Fibroblast of villous mesenchyme (primary cell): Measurements from ENCODE around the gene SPINT1. TPM values are rescaled to one million over a fixed set of nuclear protein-coding genes. Genes with fewer than 3 reads are reported as not detected.

Source experiments
- DNase-seq: peaks from one replicate; pipeline ENCODE4 v3.0.0-alpha.2; 2010; ENCODE audit warnings: low read depth
- H3K4me3 ChIP-seq: 2 replicates; pipeline ENCODE4 v1.5.1; 2011; ENCODE audit warnings: low read depth, mild to moderate bottlenecking, low read length
- total RNA-seq: library from RNA; depleted of rRNA; stranded (reverse); fragments of >200 nt; gene quantifications from 2 replicates; pipeline ENCODE4 v1.2.3, GENCODE V29; 2012
- TF ChIP-seq, protein P1 (sequence below): IDR thresholded peaks from 2 replicates; pipeline ENCODE4 v1.5.1; 2012; ENCODE audit warnings: low read depth, mild to moderate bottlenecking, low read length; ENCODE audit not compliant: insufficient read depth

SPINT1 gene
- total RNA-seq, 1 donor = 0.43 TPM

DNA sequence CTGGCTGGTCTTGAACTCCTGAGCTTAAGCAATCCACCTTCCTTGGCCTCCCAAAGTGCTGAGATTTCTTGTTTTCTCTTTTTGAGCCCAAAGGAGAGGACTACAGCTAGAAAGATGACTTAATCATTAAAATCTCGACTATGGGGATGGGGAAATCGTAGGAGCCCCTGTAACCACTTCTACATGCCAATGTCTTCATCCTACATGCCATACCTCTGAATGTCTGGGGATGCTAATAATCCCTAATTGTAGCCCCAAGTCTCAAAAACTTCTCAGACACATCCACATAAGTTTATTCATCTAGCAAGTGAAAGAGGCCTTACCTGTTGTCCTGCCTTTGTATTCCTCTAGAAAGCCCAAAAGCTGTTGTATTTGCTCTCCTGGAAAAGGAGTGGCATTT, 33.8 kb downstream of the SPINT1 start:
- no peak overlapping the region for H3K4me3 ChIP-seq
- no peak for DNase-seq
- TF ChIP-seq, protein P1, sequence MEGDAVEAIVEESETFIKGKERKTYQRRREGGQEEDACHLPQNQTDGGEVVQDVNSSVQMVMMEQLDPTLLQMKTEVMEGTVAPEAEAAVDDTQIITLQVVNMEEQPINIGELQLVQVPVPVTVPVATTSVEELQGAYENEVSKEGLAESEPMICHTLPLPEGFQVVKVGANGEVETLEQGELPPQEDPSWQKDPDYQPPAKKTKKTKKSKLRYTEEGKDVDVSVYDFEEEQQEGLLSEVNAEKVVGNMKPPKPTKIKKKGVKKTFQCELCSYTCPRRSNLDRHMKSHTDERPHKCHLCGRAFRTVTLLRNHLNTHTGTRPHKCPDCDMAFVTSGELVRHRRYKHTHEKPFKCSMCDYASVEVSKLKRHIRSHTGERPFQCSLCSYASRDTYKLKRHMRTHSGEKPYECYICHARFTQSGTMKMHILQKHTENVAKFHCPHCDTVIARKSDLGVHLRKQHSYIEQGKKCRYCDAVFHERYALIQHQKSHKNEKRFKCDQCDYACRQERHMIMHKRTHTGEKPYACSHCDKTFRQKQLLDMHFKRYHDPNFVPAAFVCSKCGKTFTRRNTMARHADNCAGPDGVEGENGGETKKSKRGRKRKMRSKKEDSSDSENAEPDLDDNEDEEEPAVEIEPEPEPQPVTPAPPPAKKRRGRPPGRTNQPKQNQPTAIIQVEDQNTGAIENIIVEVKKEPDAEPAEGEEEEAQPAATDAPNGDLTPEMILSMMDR = no peak

DNA sequence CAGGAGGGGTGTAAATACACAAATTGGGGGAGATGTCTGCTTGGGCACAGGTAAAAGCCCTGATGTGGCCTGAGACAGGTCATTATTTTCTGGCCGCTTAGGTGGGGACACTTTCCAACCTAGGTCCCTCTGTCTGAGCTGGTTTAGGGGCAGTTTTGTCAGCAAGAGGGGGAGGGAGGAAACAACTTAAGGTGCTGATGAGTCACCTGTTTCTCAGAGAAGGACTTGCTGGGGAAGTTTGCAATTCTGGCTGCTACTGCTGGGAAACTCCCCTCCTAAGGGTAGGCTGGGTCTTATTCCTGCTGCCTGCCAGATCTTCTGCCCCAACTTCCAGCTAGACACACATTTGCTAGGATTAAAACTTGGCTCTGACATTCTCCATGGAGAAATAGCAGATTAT, 34.9 kb downstream of the SPINT1 start:
- no peak overlapping the region for H3K4me3 ChIP-seq
- DNase-seq = peak; percentile 12
- TF ChIP-seq, protein P1 = no peak

DNA sequence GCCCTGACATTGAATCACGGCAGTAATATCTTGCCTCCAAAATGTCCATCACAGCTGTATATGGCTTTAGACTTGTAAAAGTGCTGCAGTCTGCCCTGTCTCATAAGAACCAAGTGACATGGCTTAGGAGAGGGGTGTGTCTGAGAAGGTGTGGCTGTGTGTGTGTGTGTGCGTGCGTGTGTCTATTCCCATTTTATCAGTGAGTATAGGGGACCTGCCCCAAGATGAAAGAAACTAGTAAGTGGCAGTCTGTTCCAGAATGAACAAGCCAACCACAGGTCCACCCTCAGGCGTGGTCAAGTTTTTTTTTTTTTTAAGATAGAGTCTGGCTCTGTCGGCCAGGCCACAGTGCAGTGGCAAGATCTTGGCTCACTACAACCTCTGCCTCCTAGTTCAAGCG, 35.8 kb downstream of the SPINT1 start:
- no peak overlapping the region for H3K4me3 ChIP-seq
- no peak for DNase-seq

DNA sequence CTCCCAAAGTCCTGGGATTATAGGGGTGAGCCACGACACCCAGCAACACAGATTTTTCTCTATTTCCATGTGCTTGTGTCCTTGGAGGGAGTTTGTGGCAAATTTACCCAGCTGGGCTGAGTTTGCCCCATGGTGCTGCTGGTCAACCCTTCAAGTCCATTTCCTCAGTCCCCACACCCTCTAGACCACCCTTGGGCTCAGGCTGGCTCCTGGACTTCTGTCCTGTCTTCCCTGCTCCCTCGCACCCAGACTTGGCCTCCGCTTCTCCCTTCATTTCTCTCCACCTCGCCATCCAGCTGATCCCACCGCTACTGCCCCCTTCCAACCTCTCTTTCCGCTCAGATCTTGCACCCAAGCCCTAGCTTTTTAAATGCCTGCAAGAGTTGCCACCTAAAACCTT, 37.5 kb downstream of the SPINT1 start:
- H3K4me3 ChIP-seq = no peak overlapping the region
- TF ChIP-seq, protein P1 = no peak
- DNase-seq = no peak

More for the DNA sequence above, 35.8 kb downstream of the SPINT1 start:
- TF ChIP-seq, protein P1 = no peak

DNA sequence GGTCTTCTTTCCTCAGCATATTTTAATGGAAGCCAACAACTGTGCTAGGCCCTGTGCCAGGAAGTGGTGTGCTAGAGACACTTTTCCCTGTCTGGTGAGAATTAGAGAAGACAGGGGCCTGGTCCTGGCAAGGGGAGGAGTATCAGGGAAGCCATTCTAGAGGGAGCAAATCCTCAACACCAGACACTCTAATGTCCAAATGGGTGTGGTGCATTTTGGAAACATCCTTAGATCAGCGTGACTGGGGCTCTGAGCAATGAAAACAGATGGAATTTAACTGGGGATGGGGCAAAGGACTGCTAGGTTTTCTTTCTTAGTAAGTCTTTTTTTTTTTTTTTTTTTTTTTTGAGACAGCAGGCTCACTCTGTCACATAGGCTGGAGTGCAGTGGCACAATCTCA, 42.7 kb downstream of the SPINT1 start:
- no peak overlapping the region for H3K4me3 ChIP-seq
- no peak for DNase-seq
- TF ChIP-seq, protein P1 = no peak

DNA sequence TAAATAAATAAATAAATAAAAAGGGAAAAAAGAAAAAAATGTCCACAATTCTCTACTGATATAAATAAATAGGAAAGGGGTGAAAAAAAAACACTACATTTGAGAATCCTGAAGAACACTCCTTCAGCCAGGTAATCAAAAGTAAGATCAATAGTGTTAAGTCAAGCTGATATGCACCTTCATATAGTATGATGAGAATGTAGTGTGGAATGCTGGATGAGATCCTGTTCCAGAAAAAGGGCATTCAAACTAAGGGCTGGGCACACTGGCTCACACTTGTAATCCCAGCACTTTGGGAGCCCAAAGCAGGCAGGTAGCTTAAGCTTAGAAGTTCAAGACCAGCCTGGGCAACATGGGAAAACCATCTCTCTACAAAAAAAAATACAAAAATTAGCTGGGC, 45.3 kb downstream of the SPINT1 start:
- no peak overlapping the region for H3K4me3 ChIP-seq
- TF ChIP-seq, protein P1 = no peak
- DNase-seq = no peak

DNA sequence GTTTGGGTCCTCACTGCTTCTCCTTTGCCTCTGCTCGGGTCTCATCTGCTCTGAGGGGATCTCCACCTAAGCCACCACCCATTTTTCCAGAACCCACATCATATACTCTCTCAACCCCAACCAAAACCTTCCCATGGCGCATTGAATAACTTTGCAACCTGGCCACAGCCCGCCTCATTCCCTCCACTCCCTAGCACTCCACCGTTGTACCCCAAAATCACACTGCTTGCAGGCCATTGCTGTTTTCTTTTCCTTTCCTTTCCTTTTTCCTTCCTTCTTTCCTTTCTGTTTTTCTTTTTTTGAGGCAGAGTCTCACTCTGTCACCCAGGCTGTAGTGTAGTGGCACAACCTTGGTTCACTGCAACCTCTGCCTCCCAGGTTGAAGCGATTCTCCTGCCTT, 47.3 kb downstream of the SPINT1 start:
- TF ChIP-seq, protein P1 = no peak
- DNase-seq = no peak
- no peak overlapping the region for H3K4me3 ChIP-seq
